Measurements from ENCODE around the gene CNTN4. TPM values are rescaled to one million over a fixed set of nuclear protein-coding genes. Genes with fewer than 3 reads are reported as not detected.

The CNTN4 gene
- total and polyA plus RNA-seq, 2 experiments from 2014 or later = 0.91 to 4.0 TPM

DNA sequence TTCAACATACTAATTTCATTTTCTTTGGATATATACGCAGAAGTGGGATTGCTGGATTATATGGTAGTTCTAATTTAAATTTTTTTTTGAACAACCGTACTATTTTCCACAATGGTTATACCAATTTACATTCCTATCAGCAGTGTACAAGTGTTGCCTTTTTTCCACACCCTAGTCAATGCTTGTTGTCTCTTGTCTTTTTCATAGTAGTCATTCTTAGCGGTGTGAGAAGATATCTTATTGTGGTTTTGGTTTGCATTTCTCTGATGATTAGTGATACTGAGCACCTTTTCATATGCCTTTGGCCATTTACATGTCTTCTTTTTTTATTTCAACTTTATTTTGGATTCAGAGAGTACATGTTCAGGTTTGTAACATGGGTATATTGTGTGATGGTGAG lies 858.4 kb downstream of the CNTN4 start:
- H3K36me3 ChIP-seq (ENCODE audit: insufficient read depth) = no peaks in the 10 kb centered on the region
- no peaks in the 10 kb centered on the region for H3K79me2 ChIP-seq (replicated peaks; ENCODE audit: insufficient read depth)
- H3K27me3 ChIP-seq (ENCODE audit: insufficient read depth) = no peaks in the 10 kb centered on the region
- DNase-seq (ENCODE audit: low spot score) (no peak), ATAC-seq (no peak)
- H3K4me1 Mint-ChIP-seq = no peaks in the 10 kb centered on the region
- H3K4me1 ChIP-seq (ENCODE audit: insufficient read depth) = peaks cover 16% of the 10 kb centered on the region
- peaks cover 3% of the 10 kb centered on the region; the same call in 1 of the 2 replicates for H3K9me2 ChIP-seq (ENCODE audit: insufficient read depth)
- no peak overlapping the region for H3K4me2 ChIP-seq
- H4K20me1 ChIP-seq (replicated peaks; ENCODE audit: insufficient read depth) = no peaks in the 10 kb centered on the region
- no peaks in the 10 kb centered on the region for H3K27me3 Mint-ChIP-seq (ENCODE audit: insufficient read depth, low read depth, poor library complexity)
- no peak overlapping the region for H3K27ac ChIP-seq (ENCODE audit: low read depth)
- no peak for TF ChIP-seq EZH2phosphoT487 (IDR thresholded peaks at IDR 0.05; ENCODE audit: unreplicated experiment)
- TF ChIP-seq NANOG (IDR thresholded peaks at IDR 0.05; ENCODE audit: borderline replicate concordance) = no peak
- peaks cover 91% of the 10 kb centered on the region for H3K9me3 Mint-ChIP-seq
- no peak overlapping the region for H2AFZ ChIP-seq
- no peak overlapping the region for H3K27ac Mint-ChIP-seq
- peaks cover 11% of the 10 kb centered on the region; the same call in 2 of the 3 replicates for H3K36me3 Mint-ChIP-seq (ENCODE audit: low read depth)
- no peak overlapping the region for H3K4me3 ChIP-seq
- no peak overlapping the region for H3K4me3 Mint-ChIP-seq
- no peaks in the 10 kb centered on the region for H3F3A ChIP-seq (replicated peaks; ENCODE audit: low read depth)

DNA sequence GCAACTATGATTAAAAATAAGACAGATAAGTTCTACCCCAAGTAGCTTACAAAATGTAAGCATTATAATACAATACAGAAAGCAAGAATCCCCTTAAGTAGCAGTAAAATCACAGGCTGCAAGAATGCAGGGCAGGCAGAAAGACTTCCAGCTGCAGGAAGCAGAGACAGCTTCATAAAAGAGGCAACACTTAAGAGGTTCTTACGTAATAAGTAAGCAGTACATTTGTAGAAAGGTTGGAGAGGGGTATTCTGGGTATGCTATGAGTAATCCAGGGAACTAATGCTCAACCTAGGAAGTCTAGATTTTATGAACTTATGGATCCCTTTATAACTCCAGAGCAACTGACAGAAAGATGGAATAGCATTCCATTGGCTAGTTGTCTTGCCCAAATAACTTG lies 859.9 kb downstream of the CNTN4 start:
- Mint-ChIP-seq H3K9me3 (peaks cover 93% of the 10 kb centered on the region), H3K27ac (no peak overlapping the region), H3K4me3 (no peak overlapping the region), H3K4me1 (no peaks in the 10 kb centered on the region), H3K36me3 (ENCODE audit: low read depth) (peaks cover 11% of the 10 kb centered on the region; the same call in 2 of the 3 replicates), H3K27me3 (ENCODE audit: insufficient read depth, low read depth, poor library complexity) (peaks cover 2% of the 10 kb centered on the region)
- no peak overlapping the region for H2AFZ ChIP-seq
- H3K79me2 ChIP-seq (replicated peaks; ENCODE audit: insufficient read depth) = no peaks in the 10 kb centered on the region
- no peaks in the 10 kb centered on the region for H4K20me1 ChIP-seq (replicated peaks; ENCODE audit: insufficient read depth)
- H3K27ac ChIP-seq (ENCODE audit: low read depth) = no peak overlapping the region
- ATAC-seq (no peak), DNase-seq (ENCODE audit: low spot score) (no peak)
- H3K27me3 ChIP-seq (ENCODE audit: insufficient read depth) = no peaks in the 10 kb centered on the region
- H3K4me1 ChIP-seq (ENCODE audit: insufficient read depth) = peaks cover 30% of the 10 kb centered on the region
- no peaks in the 10 kb centered on the region for H3F3A ChIP-seq (replicated peaks; ENCODE audit: low read depth)
- H3K4me3 ChIP-seq = no peak overlapping the region
- no peaks in the 10 kb centered on the region for H3K9me2 ChIP-seq (ENCODE audit: insufficient read depth)
- H3K4me2 ChIP-seq = no peak overlapping the region; the same call in 1 of the 2 replicates
- no peaks in the 10 kb centered on the region for H3K36me3 ChIP-seq (ENCODE audit: insufficient read depth)
- TF ChIP-seq ETS1 (IDR thresholded peaks at IDR 0.05) (no peak), CTCF (conservative IDR thresholded peaks at IDR 0.05; ENCODE audit: low read depth in 2 of 2) (no peak), POLR2AphosphoS5 (IDR thresholded peaks at IDR 0.05; ENCODE audit: low read depth) (no peak), ZNF462 (CRISPR knock-in tag; IDR thresholded peaks at IDR 0.05) (no peak), EZH2 (IDR thresholded peaks at IDR 0.05; ENCODE audit: low read depth, unreplicated experiment) (no peak), JUNB (IDR thresholded peaks at IDR 0.05; ENCODE audit: unreplicated experiment) (no peak), NANOG (IDR thresholded peaks at IDR 0.05; ENCODE audit: borderline replicate concordance) (no peak)
- TF ChIP-seq, protein P1, sequence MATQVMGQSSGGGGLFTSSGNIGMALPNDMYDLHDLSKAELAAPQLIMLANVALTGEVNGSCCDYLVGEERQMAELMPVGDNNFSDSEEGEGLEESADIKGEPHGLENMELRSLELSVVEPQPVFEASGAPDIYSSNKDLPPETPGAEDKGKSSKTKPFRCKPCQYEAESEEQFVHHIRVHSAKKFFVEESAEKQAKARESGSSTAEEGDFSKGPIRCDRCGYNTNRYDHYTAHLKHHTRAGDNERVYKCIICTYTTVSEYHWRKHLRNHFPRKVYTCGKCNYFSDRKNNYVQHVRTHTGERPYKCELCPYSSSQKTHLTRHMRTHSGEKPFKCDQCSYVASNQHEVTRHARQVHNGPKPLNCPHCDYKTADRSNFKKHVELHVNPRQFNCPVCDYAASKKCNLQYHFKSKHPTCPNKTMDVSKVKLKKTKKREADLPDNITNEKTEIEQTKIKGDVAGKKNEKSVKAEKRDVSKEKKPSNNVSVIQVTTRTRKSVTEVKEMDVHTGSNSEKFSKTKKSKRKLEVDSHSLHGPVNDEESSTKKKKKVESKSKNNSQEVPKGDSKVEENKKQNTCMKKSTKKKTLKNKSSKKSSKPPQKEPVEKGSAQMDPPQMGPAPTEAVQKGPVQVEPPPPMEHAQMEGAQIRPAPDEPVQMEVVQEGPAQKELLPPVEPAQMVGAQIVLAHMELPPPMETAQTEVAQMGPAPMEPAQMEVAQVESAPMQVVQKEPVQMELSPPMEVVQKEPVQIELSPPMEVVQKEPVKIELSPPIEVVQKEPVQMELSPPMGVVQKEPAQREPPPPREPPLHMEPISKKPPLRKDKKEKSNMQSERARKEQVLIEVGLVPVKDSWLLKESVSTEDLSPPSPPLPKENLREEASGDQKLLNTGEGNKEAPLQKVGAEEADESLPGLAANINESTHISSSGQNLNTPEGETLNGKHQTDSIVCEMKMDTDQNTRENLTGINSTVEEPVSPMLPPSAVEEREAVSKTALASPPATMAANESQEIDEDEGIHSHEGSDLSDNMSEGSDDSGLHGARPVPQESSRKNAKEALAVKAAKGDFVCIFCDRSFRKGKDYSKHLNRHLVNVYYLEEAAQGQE (IDR thresholded peaks at IDR 0.05; ENCODE audit: unreplicated experiment) = no peak

Data from GM23338 (cell line).